Bone marrow (tissue), 2 donors: ENCODE data around the gene KRT1.

ENCODE experiments used
- DNase-seq, 2 donors: peaks; one replicate each; lab custom pipeline; 2025; lab: John Stamatoyannopoulos, UW

KRT1 gene

GRCh38 chr12:52698651-52699340, 18.6 kb upstream of the KRT1 start:
- DNase-seq, result no peak

DNA sequence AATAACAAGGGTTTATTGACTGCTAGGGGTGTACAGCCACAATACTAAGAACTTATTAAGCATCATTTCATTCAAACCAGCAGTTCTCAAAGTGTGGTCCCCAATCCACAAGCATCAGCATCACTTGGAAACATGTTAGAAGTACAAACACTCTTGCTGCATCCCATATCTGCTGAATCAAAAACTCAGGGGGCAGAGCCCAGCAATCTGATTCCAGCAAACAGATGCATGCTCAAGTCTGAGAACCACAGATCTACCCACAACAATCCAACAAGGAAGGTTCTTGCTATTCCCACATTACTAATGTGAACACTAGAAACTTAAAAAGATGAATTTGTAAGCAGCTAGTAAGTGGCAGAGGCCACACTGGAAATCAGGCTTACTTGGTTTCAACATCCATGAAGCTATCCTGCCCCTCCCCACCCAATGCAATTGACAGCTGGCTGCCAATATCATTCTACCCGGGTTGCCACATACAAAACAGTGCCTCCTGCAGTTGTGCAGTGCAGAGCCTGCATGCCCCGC, 16.9 kb upstream of the KRT1 start:
- DNase-seq, result no peak

GRCh38 chr12:52696588-52696987, 16.4 kb upstream of the KRT1 start:
- no peak for DNase-seq

DNA sequence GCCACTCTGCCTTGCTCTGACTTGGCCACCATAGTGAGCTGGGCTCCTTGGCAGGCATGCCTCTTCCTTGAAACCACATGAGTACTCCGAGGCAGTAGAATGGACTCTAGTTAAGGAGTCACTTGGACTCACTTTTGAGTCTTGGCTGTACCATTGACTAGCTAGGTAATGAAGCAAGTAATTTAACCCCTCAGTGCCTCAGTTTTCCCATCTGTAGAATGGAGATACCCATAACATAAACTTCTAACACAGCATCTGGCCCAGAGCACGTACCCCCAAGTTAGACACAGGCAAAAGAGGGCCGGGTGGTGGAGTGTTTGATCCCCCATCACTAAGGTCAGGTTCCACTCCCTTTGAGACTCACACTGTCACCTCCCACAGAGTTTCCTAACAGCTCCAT, 14.8 kb upstream of the KRT1 start:
- DNase-seq, result no peak

GRCh38 chr12:52694151-52694550, 13.9 kb upstream of the KRT1 start:
- DNase-seq, result no peak

GRCh38 chr12:52693261-52693660, 13.1 kb upstream of the KRT1 start:
- no peak for DNase-seq

DNA sequence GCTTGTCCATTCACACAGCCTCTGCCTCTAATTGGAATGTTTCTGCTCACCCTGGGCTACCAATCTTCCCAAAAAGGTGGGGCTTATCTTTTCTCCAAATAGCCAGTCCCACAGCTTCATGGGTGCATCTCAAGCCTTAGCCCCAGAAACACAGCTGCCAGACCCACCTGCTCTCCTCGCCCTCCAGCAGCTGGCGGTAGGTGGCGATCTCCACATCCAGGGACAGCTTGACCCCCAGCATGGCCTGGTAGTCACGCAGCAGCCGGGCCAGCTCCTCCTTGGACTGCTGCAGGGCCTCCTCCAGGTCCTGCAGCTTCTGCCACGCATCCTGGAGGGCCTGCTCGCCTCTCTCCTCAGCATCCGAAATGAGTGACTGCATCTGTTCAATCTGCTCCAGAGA, 12.0 kb upstream of the KRT1 start:
- no peak for DNase-seq

DNA sequence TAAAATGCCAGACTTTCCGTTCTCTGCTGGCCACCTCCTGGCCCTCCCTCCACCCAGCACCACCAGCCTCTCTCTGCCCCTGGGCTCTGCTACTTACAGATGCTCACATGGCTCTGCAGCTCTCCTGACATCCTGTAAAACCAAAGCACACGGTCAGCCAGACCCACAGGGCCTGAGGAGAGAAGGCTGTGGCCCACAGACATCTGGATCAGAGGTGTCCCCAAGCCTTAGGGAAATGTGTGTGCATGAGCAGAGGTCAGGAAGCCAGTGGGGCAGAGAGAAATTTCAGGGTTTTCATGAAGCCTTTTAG, 11.6 kb upstream of the KRT1 start:
- no peak for DNase-seq

- no peak for DNase-seq
These were observed 11.1 kb upstream of the KRT1 start for GRCh38 chr12:52691076-52691840.

DNA sequence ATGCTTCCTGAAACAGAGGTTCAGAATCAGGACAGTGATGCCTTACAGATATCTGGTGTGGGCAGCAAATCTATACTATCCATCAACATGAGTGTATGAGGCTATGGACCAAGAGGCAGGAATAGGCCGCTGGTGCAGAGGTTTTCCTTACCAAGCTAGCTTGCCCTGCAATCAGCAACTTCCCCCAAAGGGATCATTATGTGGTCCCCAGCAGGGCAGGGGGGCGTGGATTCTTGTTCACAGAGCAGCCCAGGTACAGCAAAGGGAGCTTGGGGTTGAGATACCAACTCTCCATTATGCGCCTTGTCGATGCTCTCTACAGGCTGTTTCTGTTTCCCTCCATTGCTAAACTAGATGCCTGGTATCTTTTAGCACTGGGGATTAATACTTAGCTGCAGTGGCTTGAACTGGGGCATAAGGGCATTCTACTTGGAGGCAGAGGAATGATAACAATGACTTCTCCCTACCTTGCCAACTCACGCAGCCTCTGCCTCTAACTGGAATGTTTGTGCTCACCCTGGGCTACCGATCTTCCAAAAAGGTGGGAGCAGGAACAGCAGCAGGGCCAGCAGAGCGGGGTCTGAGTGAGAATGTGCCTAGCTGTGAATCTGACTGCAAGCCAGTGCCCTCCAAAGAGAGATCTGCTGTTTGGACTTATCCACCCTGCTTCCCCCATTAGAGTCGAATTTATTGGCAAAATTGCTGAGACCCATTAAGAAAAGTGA, 10.3 kb upstream of the KRT1 start:
- DNase-seq, result no peak

- DNase-seq, result no peak
These were observed 9.7 kb upstream of the KRT1 start for GRCh38 chr12:52689936-52690335.

DNA sequence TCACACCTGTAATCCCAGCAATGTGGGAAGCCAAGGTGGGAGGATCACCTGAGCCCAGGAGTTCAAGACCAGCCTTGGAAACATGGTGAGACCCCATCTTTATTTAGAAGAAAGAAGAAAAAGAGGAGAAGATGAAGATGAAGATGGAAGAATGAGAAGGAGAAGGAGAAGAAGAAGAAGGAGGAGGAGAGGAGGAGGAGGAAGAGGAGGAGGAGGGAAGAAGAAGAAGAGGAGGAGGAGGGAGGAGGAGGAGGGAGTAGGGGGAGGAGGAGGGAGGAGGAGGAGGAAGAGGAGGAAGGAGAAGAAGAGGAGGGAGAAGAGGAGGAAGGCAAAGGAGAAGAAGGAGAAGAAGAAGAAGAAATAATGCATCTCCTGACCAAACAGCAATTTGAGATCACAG, 9.0 kb upstream of the KRT1 start:
- DNase-seq, result no peak

GRCh38 chr12:52688481-52688880, 8.3 kb upstream of the KRT1 start:
- no peak for DNase-seq

DNA sequence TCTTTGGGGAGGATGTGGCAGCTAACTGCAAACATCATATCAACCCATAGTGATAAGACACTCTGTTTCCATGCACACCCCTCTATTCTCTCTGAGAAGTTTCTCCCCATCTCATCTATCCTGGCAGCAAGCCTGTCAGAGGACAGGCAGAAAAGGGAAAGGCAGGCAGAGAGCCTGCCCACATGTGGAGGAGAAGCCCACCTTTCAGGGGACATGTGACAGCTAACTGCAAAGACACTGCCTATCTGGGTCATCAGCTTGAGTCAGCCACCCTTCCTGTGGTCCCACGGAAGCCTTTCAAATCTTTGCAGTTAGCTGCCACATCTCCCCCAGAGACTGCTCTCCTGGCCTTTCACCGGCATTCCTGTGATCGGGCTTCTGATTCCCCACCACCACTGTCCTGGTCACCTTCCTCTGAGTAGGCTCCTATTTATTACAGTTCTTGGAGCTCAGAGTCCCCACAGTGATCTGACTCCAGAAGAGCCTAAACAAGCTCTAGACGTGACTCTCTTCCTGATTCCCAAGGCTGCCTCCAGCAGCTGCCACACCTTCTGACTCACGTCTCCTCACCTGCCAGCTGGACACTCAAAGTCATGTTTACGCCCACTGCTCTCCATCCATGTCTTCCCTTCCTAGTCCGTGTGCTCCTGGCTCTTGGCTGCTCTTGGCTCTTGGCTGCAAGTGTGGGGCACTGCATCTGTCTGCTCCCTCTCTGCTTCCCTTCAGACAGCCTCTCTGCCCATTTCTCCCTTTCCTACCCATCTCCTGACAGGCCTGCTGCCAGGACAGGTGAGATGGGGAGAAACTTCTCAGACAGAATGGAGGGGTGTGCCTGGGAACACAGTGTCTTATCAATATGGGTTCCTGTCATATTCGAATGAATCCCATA, 7.5 kb upstream of the KRT1 start:
- DNase-seq, result no peak

DNA sequence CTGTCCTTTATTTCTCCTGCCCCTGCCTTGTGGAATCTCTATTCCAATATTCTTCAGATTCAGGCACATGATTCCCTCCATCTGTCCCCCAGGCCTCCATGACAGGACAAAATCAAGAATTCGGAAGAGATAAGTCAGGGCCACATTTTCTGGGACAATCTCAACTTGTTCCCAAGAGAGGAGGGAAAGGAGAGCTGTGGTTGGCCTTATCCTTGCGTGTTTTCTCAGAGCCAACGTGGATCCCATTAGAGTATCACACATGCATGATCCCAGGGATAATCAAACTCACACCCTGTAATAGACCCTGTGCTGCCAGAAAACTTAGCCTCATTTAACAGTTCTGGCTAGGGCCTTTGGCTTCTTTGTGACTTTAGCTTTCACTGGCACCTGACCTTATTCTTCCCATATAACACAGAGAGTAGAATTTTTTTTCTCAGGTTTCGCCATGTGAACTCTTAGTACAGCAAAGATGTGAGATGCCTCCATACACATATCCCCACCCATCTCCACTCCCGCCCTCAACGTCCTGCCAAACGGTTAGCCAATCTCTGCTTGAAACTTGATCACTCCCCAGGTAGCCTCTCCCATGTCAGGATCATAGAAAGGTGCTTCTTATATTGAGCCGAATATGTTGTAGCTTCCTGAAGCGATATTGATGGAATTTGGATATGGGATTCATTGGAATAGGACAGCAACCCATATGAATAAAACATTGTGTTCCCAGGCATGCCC, 6.7 kb upstream of the KRT1 start:
- DNase-seq, result no peak

DNA sequence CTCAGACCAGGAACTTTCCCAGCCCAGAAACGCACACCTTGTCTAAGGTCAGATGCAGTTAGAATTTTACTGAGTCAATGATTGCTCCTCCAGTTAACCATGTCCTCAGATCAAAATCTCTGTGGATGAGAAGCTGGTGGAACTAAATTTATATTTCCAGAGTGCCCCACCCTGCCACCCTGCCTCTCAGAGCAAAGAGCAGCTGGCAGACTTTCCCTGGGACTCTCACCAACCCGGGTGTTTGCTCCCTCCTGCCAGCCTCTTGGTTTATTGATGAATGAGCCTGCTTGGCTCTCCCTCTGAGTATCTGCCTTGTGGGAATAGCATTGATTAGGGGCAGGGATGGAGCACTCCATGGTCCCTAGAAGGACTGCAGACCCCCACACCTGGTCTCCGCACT, 5.9 kb upstream of the KRT1 start:
- DNase-seq, result no peak

GRCh38 chr12:52685406-52685890, 5.2 kb upstream of the KRT1 start:
- DNase-seq, result no peak

DNA sequence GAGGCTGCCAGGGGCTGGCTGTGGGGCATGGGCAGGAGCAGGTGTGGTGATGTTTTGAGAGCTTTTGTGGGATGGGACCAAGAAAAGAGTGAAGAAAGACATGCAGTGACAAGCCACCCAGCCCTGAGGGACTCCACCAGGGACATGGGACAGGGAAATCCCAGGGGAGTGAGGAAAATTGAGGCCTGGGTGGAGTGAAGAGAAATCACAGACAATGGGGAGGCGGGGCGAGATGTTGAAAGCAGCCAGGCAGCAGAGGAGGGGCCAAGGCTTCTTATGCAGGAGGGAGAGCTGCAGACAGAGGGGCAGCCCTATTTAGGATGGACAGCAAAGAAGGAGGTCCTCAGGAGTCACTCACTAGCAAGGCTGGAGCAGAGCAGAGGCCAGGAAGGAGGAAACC, 4.2 kb upstream of the KRT1 start:
- no peak for DNase-seq

- no peak for DNase-seq
These were observed 3.5 kb upstream of the KRT1 start for GRCh38 chr12:52683575-52684300.

- no peak for DNase-seq
These were observed 2.8 kb upstream of the KRT1 start for GRCh38 chr12:52682938-52683574.
